Esophagus squamous epithelium (tissue), 5 donors: Measurements from ENCODE around the gene PLCZ1. TPM values are rescaled to one million over a fixed set of nuclear protein-coding genes. Genes with fewer than 3 reads are reported as not detected.

Source experiments
- DNase-seq: peaks from one replicate; lab custom pipeline; 2025; lab: John Stamatoyannopoulos, UW
- H3K27ac ChIP-seq, 4 donors: fragments of 200-600 bp; sonication (generic); one replicate each; pipeline ENCODE4 v1.5.1; 2016 to 2019; ENCODE audit warnings: mild to moderate bottlenecking in 1 of 4
- H3K27me3 ChIP-seq, 4 donors: fragments of 200-600 bp; sonication (generic); 1 replicate in 3 of 4; 2 replicates in 1 of 4; pipeline versions ENCODE4 v1.5.1 to v1.6.0; 2017 to 2021; ENCODE audit warnings: antibody characterized with exemption in 1 of 4
- H3K36me3 ChIP-seq, 3 donors: fragments of 200-600 bp; sonication (generic); one replicate each; pipeline ENCODE4 v1.5.1; 2016 to 2019
- H3K4me1 ChIP-seq, 3 donors: fragments of 200-600 bp; sonication (generic); one replicate each; pipeline ENCODE4 v1.5.1; 2017 to 2019
- H3K4me3 ChIP-seq, 4 donors: fragments of 200-600 bp; sonication (generic); 1 replicate in 3 of 4; 2 replicates in 1 of 4; pipeline ENCODE4 v1.5.1; 2016 to 2019; ENCODE audit warnings: mild to moderate bottlenecking in 2 of 4, moderate library complexity in 1 of 4
- H3K9me3 ChIP-seq, 3 donors: fragments of 200-600 bp; sonication (generic); one replicate each; pipeline ENCODE4 v1.5.1; 2016 to 2019
- CTCF ChIP-seq, 6 experiments: fragments of 450-650 bp in 4 of 6; fragments of 200-600 bp in 2 of 6; sonication (generic) in 2 of 6; IDR thresholded peaks; one replicate each; pipeline ENCODE4 v1.5.1; 2016 to 2019; ENCODE audit warnings: antibody characterized with exemption in 6 of 6, mild to moderate bottlenecking in 4 of 6, moderate library complexity in 4 of 6
- POLR2A ChIP-seq, 4 donors: fragments of 450-650 bp; IDR thresholded peaks; one replicate each; pipeline ENCODE4 v1.6.1; 2017; ENCODE audit warnings: antibody characterized with exemption in 4 of 4, mild to moderate bottlenecking in 4 of 4, moderate library complexity in 3 of 4
- WGBS, 2 donors: methylation state at CpG; one replicate each; pipeline ENCODE4 v1.1.5; 2018; 5-methylcytosine and 5-hydroxymethylcytosine counted together
- intact Hi-C: fragments of 100-400 bp; cut with DNase I; formaldehyde crosslinking; loops from one replicate; pipeline ENCODE4 v1.15.0; 2022
- total RNA-seq, 4 donors: library from RNA; depleted of rRNA; stranded (reverse); fragments of >200 nt; gene quantifications; one replicate each; pipeline ENCODE4 v1.1.0, GENCODE V29; 2016
- donor health status: DM: yes; HTN: yes; CAD: no.

The PLCZ1 gene
- total RNA-seq, 4 donors from 2014 or later = not detected

- DNase-seq = no peak
- H3K4me3 ChIP-seq = no peak overlapping the region
- H3K9me3 ChIP-seq = no peaks in the 10 kb centered on the region
- no peaks in the 10 kb centered on the region for H3K36me3 ChIP-seq
- H3K27ac ChIP-seq = no peak overlapping the region
- no peaks in the 10 kb centered on the region for H3K27me3 ChIP-seq
- TF ChIP-seq POLR2A (IDR thresholded peaks at IDR 0.05) (no peak), CTCF (IDR thresholded peaks at IDR 0.05) (no peak)
- no peaks in the 10 kb centered on the region for H3K4me1 ChIP-seq
- intact Hi-C loops = no loop called here
Measured at GRCh38 chr12:18720690-18721089, 17.1 kb downstream of the PLCZ1 start.

- TF ChIP-seq CTCF (IDR thresholded peaks at IDR 0.05) = no peak
- no peak for TF ChIP-seq POLR2A (IDR thresholded peaks at IDR 0.05)
- intact Hi-C loops = no loop called here
- Histone ChIP-seq H3K36me3 (no peaks in the 10 kb centered on the region), H3K27me3 (no peaks in the 10 kb centered on the region), H3K4me3 (no peak overlapping the region), H3K27ac (no peak overlapping the region), H3K4me1 (no peaks in the 10 kb centered on the region), H3K9me3 (no peaks in the 10 kb centered on the region)
- no peak for DNase-seq
- WGBS, 2 donors = 40 to 55% methylated on average over 3 of the region's 3 CpGs
Measured at GRCh38 chr12:18719922-18720510, 17.8 kb downstream of the PLCZ1 start.

- TF ChIP-seq POLR2A (IDR thresholded peaks at IDR 0.05) = no peak
- TF ChIP-seq CTCF (IDR thresholded peaks at IDR 0.05) = no peak
Measured at GRCh38 chr12:18718462-18718861, 19.4 kb downstream of the PLCZ1 start.

GRCh38 chr12:18716236-18716635 is 21.6 kb downstream of the PLCZ1 start:
- Histone ChIP-seq H3K27me3 (no peaks in the 10 kb centered on the region), H3K36me3 (no peaks in the 10 kb centered on the region), H3K9me3 (no peaks in the 10 kb centered on the region), H3K4me1 (no peaks in the 10 kb centered on the region), H3K4me3 (no peak overlapping the region), H3K27ac (no peak overlapping the region)
- intact Hi-C loops = no loop called here
- WGBS, 2 donors = 93 to 96% methylated on average over 1 of the region's 1 CpG
- no peak for TF ChIP-seq CTCF (IDR thresholded peaks at IDR 0.05)
- no peak for TF ChIP-seq POLR2A (IDR thresholded peaks at IDR 0.05)
- DNase-seq = no peak

More at GRCh38 chr12:18718462-18718861, 19.4 kb downstream of the PLCZ1 start:
- H3K36me3 ChIP-seq = no peaks in the 10 kb centered on the region
- H3K4me1 ChIP-seq = no peaks in the 10 kb centered on the region
- H3K9me3 ChIP-seq = no peaks in the 10 kb centered on the region
- no peak overlapping the region for H3K27ac ChIP-seq
- H3K4me3 ChIP-seq = no peak overlapping the region
- DNase-seq = no peak
- intact Hi-C loops = no loop called here
- H3K27me3 ChIP-seq = no peaks in the 10 kb centered on the region

- 88 to 94% methylated on average over 1 of the region's 1 CpG for WGBS, 2 donors
- intact Hi-C loops = no loop called here
- Histone ChIP-seq H3K4me3 (no peak overlapping the region), H3K27ac (no peak overlapping the region), H3K4me1 (no peaks in the 10 kb centered on the region), H3K9me3 (no peaks in the 10 kb centered on the region), H3K27me3 (no peaks in the 10 kb centered on the region), H3K36me3 (no peaks in the 10 kb centered on the region)
- DNase-seq = no peak
- TF ChIP-seq CTCF (IDR thresholded peaks at IDR 0.05) (no peak), POLR2A (IDR thresholded peaks at IDR 0.05) (no peak)
Measured at GRCh38 chr12:18706798-18707197, 31.0 kb downstream of the PLCZ1 start.
